HG03064 (cell line): Measurements from ENCODE around the gene RBM20.

Experiments used
- ATAC-seq: cut with Tn5 transposase; IDR thresholded peaks from one replicate; pipeline ENCODE4 v1.9.1; 2021; ENCODE audit warnings: low read depth; ENCODE audit not compliant: unreplicated experiment

The RBM20 gene

DNA sequence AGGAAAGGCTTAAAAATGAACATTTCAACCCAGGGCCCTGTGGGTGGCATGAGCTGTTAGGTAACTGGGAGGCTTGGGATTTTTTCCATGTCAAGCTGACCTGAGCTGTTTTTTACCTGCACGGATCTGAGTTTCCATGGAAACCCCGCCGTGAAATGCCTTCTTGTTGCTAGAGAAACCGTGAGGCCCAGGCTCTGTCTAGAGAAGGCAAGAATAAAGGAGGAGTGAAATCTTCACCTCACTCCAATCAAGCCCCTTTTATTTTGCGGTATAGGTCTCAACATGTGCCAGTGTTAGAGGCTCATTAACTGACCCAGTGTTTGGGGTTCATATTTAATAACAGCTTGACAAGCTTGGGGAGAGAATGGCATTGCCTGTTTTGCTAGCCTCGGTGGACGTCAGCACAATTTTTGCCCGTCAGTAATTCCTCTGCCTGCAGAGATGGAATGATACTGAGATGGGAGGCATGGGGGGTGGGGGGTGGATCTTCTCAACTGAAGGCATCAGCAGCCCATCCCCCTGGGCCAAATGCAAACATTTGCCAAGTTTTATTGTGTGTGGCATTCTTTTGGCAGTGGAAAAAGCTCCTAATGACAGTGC is 178.7 kb downstream of the RBM20 start:
- ATAC-seq, result no peak

DNA sequence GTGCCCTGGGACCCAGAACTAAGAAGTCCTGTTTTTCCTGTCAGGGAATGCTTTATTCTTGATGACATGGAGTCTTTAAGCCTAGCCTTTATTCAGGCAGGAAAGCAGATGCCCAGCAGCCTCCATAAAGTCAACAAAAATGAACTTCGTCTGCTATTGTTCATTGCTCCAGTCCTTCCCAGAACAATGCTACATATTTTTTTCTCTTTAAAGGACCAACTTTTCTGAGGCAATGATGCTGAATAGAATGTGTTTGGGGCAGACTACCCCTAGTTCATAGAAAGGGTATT is 180.0 kb downstream of the RBM20 start:
- ATAC-seq, result no peak

DNA sequence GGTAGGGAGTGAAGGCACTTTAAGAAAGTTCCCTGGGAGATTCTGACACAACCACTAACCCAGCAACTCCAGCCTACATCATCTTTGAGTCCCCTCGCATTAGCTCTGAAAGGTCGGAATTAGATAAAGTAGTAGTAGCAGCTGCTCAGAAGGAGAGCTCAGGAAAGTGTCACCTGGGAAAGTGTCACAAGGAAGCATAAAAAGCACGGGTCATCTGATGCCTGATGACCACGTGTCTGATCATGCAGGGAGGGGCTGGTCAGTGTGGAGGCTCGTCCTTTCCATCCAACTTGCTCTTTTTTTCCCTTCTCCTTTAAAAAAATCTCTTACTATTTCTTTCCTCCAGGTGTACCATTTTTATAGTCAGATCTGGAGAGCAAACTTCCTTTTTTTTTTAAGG is 180.5 kb downstream of the RBM20 start:
- ATAC-seq, result no peak

DNA sequence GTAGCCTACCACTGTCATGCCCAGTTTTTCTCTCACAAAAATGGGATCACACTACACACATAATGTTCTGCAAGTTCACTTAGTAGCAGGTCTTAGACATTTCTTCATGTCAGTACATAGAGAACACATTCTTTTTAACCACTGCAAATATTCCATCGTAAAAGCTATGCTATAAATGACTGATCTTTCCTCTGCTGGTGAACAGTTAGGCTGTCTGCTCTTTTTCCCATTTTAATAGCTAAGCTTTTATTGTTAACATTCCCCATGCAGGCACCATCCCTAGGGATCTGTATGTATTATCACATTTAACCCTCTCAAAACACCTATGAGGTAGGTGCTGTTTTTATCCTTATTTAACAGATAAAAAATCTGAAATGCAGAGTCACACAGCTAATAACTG is 181.4 kb downstream of the RBM20 start:
- no peak for ATAC-seq

DNA sequence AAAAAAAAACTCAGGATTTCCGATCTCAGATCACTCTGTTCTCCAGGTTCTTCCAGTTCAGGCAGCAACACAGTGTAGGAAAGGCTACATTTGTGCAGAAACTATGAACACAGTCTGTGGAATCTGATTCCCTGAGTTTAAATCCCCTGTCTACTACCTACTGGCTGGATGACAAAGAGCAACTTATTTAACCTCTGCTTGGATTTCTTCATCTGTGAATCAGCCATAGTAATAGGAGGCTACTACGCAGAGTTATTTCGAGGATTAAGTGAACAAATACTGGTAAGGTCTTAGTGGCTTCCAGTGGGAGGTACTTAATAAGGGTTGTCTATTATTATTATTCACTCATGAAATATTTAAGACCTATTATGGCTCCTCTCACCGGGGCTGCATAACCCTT is 183.3 kb downstream of the RBM20 start:
- no peak for ATAC-seq

DNA sequence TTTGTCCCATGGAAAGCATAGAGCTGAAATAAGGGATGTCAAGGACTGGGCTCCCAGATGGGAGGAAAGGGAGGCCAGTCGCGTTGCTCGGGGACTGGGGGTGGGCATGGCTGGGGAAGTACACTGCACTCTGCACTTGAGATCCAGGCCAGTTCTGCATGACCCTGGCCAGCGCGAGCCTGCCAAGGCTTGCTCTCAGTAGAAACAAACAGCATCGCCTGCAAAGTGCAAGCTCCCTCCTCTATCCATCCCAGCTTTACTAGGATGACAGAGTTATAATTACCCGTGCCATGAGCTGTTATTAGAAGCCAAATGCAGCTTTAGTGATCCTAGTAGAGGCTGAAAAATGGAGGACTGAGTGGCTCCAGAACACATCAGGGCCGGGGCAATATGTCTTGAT is 183.7 kb downstream of the RBM20 start:
- ATAC-seq, result no peak

DNA sequence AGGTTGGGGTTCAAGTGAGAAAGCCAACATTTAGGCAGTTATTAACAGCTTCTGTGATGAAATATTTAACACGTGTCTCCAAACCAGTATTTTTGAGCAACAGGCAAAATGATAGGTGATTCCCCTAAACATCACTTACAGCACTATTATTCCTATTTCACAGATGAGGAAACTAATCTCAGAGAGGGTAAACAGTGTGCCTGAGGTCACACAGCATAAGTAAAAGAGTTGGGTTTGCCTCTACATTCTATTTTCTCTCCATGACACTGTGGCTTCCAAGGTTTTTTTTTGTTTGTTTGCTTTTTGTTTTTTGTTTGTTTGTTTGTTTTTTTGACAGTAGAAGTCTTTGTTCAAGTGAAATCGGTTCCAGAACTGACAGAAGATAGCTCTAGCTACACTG is 184.4 kb downstream of the RBM20 start:
- ATAC-seq, result no peak

DNA sequence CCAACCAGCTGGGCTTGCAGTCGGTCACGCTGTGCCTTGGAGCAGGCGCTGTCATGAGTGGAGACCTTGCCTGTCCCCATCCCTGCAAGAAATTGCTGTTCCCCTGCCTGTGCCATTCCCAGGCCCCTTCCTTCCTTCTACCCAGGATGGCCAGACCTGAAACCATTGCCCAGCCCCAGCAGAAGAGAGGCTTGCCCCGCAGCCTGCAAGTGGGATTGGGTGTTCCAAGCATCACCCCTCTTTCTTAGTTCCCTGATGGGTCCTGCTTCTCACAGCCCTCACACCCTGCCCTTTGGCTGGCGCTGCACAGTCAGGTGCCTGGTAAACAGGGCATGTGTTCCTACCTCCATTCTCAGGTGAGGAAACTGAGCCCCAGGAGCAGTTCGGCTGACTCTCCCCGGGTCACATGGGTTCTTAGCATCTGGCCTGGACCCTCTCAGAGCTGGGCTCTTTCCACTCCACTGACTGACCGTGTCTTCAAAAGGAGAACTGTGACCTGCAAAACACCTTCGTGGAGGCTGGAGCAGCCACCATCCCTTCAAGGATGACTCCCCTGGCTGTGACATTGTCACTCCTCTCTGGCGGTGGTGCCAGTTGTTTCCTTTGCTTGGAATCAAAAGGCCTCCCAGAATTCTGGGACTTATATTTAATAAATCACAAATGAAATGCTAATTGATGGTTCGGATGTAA is 185.7 kb downstream of the RBM20 start:
- ATAC-seq, result no peak

DNA sequence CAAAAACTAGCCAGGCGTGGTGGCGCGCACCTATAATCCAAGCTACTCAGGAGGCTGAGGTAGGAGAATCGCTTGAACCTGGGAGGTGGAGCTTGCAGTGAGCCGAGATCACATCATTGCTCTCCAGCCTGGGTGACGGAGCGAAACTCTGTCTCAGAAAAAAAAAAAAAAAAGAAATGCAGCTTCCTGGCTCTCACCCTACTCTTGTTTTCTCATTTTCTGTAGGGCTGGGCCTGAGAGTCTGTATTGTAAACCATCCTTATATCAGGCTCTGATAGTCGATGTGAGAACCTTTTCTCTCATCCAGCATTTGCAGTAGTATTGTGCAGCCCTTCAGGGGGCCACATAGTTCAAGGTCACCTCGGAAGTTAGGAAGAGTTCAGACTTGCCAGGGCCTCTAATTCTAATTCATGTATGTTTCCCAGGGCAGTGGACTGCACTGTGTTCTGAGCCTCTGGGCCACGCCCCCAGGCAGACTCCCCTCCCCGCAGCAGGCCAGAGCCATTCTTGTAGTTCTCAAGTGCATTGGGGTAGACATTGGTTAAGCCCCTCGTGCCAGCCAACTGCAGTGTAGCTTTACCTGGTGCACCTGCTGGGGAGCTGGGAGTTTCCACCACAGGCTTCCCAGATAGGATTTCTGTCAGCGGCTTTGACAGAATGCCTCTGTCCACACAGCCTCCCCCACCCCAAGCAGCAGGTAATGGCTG is 189.3 kb downstream of the RBM20 start:
- ATAC-seq, result no peak

DNA sequence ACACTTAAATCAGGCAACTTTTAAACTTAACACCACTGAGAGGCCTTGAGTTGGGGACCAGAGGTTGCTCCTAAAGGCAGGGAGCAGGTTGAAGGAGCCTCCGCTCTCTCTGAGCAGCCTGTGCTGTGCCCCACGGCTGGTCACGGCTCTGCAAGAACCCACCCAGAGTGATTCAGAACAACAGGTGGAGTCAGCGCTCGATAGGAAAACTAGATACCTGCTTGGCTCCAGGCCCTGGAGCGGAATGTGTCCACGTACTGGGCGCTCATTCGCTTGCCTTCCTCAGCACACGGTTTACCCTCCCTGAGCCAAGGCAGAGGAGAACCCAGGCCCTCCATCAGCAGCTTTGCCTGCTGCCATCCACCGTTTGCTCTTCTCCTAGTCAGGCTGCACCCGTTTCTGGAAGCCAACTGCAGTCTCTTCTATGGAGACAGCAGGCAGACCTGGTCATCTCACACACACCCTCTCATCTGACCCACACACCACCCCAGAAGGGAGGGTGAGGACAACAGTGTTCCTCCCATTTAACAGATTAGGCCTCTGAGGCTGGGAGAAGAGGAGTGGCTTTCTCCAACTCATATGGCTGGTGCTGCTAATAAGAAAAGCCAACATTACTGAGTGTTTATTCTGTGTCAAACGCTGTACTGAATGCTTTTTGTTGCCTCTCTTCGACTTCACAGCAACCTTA is 189.9 kb downstream of the RBM20 start:
- no peak for ATAC-seq

DNA sequence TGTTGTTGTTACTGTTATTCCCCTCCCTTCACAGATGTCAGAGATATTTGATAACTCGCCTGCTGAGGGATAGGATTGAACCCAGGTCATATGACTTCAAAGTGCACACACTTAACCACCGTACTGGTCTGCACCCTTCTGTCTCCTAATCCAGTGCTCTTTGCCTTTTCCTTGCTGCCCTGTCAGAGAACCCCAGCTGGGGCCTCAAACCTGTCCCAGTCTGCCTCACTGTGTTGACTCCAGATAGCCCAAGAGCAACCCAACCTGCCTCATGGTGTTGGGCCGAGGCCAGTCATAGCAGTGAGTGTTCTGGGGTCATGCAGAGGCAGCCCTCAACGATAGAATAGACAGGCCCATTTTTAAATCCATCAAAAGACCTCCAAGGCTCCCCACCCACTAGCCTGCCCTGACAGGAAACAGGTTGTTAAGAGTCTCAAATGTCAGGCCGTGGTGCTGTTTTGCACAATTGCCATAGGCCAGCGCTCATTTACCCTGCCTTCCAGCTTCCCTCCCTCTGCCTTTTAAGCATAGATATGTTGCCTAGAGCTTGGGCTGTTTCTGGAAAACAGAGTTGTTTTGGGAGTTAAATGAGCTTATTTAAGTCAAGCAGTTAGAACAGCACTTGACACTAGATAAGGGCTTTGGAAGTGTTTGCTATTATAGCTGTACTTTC is 190.6 kb downstream of the RBM20 start:
- no peak for ATAC-seq

DNA sequence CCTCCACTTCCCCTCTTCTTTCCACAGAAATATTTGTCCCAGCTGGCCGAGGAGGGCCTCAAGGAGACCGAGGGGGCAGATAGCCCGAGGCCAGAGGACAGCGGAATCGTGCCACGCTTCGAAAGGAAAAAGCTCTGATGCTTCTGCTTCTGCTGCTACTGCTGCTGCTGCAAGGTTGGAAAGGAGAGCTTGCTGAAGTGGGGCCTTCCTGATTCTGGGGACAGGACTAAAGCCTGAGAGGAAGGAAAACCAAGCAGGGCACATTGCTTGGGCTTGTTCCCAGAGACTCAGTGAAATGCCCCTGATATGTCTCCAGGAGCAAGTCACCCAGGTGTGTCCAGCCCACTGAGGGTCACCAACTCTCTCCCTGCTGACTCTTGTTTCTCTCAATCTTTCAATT is 191.7 kb downstream of the RBM20 start:
- no peak for ATAC-seq

DNA sequence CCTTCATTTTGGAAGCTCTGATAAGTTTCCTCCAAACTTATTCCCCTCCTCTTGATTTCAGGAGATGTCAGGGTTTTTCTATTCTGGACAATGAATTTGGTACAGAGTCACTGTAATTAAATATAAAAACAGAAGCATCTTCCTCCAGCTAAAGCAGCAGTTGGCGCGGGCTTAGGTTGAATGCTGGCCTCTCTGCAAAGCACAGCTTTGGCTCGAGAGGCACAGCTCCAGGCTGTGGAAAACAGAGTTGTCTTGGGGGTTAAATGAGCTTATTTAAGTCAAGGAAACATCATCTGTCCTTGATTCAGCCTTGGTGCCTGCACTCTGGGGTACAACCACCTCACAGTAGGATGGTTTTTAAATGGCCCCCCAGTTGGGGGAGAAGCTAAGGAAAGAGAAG is 192.6 kb downstream of the RBM20 start:
- ATAC-seq, result no peak

DNA sequence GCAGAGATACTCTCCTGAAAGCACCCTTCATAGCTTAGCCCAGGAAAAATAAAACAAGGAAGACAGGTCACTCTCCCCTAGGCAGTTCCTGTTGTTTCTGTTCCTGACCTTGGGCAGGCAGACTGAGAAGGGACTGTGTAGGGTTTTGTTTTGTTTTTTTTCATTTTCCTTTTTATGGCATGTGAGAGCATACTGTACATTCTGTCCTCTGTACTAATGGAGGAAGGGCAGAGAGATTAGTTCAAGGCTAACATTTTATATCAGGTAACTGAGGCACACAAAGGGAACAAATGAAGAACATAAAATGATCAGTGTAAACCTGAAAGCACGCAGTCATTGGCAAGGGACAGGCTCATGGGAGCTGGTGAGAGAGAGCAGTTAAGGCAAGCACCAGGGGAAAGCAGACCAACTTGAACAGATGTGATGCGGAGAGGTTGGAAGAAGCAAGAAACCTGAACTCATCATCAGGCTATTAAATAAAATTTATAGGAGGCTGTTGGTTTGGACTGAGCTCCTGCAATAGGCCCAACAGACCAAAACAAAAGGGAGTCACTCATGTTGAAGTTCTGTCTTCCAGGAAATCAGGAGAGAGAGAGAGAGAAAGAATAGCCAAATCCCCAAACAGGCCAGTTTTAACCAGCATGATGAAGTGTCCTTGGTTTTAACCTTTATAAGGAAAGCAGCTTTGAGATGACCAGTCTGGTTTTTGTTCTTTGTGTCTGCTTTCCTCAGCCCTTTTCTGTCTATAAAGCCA is 193.5 kb downstream of the RBM20 start:
- ATAC-seq, result no peak

DNA sequence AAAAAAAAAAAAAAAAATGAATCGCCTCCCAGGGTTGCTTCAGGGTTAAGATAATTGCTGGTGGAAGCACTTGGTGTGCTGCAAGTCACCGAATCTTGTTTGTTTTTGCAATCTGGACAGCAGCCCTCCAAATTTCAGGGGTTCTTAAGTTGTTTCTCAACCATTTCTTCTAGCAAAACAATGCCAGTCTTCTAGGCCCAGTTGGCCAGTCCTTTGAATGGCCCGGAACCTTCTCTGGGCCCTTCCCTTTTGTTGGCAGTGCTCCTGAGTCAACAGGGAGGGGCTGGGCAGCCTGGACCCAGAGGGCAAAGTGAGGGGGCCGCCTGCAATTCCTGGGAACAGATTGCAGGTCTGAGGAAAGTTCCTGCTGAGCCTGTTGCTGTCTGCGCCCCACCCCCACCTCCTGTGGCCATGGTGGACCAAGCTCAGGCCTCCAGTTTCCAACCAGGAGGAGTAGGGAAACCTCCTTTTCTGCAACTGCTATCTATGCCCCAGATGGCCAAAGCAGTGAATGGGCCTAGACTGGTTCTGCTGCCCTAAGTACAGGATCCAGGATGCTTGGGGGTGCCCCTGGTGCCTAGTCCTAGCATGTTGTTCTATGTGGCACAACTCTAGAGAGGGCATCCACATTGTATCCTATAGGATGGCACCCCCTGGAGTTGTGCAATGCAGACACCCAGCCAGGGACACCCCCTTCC is 196.2 kb downstream of the RBM20 start:
- no peak for ATAC-seq

DNA sequence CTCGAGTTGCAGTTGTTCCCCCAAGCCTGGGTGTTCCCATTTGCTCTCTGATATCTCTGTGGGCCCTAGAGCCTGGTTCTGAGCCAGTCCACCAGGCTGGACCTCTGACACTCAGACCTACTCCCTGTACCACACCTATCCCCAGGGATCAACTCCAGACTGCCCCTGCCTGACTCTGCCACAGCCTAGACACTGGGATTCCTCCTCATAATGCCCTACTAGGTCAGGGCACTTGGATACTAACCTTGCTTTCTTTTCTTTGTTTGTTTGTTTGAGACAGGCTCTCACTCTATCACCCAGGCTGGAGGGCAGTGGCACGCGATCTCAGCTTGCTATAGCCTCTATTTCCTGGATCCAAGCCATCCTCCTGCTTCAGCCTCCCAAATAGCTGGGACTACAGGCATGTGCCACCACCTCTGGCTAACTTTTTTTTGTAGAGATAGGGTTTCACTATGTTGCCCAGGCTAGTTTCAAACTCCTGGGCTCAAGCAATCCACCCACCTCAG is 196.8 kb downstream of the RBM20 start:
- no peak for ATAC-seq

DNA sequence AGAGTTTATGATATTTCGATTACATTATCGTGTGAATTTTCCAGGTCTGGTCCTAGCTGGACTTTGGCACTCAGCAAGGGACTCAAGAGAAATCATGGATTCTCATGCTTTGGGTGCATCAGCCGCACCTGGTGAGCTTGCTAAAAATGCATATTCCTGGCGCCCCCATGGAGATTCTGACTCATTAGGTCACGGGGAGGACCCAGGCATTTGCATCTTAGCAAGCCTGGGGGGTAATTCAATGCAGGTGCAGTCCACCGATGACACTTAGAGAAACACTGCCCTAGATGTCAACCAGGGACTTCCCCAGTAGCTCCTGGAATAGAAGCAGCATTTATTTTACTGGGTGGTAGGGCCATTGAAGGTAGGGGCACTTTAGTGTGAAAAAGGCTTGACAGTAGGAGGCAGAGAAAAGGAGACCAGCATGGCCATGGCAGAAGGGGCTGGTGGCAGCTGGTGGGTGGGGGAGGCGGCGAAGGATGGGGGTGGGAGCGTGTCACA is 197.7 kb downstream of the RBM20 start:
- ATAC-seq, result peak; percentile 48

DNA sequence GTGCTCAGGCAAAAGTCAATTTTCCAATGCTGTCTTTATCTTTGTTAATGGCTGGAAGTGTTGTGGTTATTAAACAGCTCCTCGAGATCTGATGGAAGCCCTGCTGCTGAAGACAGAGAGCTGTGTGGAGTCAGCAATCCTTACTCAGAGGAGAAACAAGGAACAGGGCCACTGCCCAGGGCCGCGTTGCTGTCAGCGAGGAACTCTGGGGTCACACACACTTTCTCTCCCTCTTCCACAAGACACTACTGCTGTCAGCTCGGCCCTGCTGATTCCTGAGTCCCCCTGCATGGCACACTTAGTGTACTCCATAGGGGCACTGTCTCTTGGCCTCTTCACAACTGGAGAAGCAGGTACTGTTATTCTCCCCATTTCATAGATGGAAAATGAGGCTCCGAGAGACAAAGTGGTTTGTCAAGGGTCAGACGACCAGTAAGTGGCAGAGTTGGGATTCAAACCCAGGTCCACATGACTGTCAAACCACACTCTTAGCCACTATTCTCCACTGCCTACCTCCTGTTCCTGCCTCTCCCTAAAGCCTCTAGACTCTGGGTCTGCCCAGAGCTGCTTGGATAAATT is 198.3 kb downstream of the RBM20 start:
- ATAC-seq, result no peak

DNA sequence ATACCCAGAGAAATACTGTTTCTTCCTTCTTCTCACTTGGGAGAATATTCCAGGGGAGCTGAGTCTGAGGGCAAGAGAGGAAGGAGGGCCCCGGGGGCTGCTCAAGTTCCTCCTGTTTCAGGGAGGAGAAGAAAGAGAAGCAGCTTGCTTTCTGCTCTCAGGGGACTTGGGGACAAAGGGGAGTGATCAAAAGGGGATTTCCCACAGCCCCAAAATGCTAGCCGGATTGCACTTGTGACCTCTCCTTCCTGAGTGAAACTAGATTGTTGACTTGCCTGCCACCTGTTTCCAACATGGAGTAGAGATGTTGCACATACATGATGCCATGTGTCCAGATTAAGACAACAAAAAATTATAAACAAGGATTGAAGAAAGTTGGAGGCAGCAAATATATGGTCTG is 198.9 kb downstream of the RBM20 start:
- ATAC-seq, result peak; percentile 62
